Measurements from ENCODE around the gene TLE3.

The TLE3 gene

DNA sequence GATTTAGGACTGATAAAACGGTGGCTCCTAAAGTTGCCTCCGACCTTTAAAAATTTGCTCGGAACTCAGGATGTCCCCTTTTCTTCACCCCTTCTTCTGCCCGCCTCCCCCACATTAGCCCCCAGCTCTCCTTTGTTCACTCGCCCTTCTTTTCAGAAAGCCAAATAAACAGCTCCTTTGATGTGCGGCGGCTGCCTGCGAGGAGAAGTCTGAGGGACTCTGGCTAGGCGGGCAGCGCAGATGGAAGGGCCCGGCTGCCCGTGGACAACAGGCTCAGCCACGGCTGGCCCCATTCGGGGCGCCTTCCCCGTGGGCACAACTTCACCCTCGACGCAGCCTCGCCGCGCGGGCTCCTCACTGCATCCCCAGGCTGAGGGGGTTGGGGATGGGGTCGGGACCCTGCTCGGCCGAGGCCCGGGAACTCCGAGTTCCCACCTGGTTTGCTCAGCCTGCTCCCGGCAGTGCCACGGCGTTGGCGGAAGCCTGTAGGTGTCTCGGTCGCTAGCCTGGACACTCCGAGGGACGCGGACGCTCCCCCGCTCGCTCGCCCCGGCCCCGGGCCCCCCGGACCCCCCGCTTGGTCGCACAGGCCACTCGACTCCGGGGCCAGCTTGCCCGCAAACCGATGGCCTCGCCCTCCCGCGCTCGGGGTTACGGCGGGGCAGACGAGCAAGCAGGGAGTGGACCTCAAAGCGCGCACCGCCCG, 897 bp upstream of the TLE3 start:
- peak; percentile 16 for DNase-seq

DNA sequence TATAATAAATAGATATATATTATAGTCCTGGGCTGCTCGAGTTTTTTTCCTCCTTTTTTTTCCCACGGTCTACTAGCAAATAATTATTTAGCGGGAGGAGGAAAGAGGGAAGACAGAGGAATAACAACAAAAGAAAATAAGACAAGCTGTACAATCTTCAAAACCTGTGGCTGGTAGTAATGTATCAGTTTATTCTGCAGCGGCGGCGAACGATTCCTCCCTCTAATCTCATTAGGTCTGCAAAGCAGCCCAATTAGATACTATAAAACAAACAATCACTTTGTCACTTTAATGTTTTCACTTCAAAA, 390 bp upstream of the TLE3 start:
- DNase-seq, result no peak

GRCh38 chr15:70097063-70097320, 725 bp downstream of the TLE3 start:
- DNase-seq, result no peak

DNA sequence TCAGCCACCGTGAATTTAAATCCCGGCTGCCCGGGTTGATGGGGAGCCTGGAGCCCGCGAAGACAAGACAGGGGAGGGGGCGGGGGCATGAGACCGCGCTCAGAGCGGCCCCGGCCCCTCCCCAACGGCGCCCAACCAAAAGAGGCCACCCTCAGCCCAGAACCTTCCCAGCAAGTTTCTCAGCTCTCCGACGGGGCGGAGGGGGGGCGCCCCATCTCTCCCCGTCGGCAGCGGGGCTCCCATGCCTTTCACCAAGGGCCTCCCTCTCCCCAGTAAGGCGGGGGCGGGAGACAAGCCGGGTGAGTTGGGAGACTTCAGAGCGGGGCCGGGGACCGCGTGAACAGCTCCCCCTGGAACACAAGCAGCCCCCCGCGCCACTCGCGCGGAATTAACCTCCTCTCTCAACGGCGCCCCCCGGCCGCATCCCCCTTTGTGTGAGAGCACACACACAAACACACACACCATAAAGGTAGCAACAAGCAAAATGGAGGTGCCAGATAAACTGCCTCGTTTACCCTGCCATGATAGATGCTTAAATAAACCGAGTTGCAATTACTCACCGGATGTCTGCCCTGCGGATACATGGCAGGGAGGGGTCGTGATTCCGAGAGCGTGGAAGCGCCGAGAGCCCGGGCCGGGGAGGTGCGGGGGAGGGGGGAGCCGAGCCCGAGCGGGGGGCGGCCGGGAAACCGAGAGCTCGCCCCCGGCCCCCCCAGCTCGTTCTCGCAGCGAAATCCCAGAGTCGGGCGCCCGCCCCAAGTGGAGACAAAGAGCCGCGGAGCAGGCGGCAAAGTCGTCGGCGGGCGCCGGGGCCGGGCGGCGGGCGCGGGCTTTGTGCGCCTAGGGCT, 1.3 kb downstream of the TLE3 start:
- DNase-seq, result peak; percentile 68

DNA sequence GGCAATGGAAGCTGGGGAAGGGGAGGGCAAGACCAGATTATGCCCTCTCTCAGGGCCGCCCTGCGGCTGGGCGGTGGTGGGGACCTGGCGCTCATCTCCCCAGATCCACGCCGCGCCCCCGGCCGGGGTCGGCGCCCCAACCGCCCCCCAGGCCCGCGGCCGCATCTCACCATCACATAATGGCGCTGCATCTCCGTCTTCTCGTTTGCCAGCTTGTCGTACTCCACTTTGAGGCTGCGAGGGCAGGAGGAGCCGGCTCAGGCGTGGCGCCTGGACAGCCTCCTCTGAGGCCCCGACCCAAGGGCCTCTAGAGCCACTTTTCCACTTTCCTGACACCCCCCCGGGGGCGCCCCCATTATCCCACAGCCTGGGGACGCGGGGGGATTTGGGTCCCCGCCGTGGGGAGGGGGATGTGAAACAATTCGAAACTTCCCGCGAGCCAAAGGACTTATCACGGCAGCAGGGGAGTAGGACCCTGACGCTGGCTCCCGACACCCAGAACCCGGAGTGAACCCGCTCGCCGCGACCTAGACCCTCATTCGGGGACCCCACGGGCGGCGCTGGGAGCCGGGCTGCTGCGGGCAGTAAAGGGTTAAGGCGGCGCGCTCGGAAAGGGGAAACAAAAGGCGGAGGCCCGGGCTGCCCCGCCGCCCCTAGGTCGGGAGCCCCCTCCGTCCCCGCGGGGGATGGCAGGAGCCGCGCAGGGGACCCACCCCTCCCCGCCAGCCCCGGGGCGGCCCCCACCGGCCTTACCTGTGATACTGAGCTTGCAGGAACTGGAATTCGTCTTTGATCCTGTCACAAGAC, 2.1 kb downstream of the TLE3 start:
- peak; percentile 37 for DNase-seq

DNA sequence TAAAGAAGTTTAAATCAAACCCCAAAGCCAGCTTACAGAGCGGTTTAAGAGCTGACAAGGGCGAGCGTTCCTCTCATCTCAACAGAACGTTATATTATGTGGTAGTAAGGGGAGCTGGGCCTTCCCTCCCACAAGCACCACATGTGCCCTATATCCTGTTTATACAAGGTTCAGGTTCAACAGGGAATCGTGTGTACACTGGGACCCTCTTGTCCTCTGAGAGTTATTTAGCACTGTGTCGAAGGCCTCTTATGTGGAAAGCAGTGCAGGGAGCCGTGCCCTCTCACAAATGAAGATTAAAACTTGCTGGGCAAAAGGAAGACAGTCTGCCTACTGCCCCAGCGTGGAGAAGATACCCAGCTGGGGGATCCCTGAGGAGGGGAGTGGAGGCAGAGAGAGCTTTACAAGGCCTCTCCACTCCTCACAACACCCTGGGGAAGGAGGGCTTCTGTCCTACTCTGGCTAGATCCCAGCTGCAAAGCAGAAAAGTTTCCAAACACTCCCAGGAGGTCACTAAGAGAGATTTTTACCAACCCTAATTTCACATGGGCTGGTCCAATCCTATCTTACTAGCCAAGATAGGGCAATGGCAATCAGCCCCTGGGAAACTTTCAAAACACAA, 2.9 kb downstream of the TLE3 start:
- DNase-seq, result no peak

DNA sequence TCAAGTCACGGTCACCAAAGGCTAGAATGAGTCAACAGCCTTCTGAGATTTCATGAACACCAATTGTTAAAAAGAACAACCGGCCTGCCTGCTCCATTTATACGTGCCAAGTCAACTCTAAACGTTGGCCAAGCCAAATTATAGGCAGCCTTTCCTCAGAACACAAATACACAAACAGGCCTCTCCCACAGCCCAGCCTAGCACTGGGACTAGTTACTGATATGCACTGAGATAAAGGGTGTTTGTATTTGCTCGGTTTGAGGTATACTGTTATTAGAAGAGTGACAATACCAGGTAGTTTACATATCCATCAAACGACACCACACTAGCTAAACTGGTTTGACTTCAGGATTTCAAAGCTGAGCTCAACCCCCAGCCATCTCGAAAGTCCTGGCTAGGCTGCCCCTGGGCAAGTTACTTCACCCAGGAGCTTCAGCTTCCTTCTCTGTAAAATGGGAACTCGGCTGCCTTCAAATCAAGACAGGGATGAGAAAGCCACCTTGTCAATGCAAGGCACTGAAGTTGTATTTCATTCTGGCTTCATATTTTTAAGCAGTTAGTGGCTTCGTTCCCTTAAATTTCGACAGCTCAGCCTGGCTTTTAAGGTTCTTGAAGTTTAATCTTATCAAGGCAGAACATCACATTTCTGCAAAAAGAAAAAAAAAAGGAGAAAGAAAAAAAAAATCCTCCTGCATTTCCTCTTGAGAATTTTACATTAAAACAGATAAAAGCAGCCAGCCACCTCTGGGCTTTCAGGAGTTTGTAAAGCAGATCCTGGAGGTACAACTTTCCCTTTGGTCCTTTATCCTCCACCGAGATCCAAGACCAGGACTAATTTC, 4.0 kb downstream of the TLE3 start:
- no peak for DNase-seq

GRCh38 chr15:70093070-70093469, 4.6 kb downstream of the TLE3 start:
- DNase-seq, result no peak

GRCh38 chr15:70092464-70093027, 5.2 kb downstream of the TLE3 start:
- DNase-seq, result no peak

GRCh38 chr15:70091726-70092463, 5.8 kb downstream of the TLE3 start:
- DNase-seq, result no peak

- DNase-seq, result no peak
These were observed 7.1 kb downstream of the TLE3 start for GRCh38 chr15:70090436-70091296.

GRCh38 chr15:70089692-70089971, 8.1 kb downstream of the TLE3 start:
- no peak for DNase-seq

GRCh38 chr15:70088887-70089691, 8.6 kb downstream of the TLE3 start:
- DNase-seq, result no peak

DNA sequence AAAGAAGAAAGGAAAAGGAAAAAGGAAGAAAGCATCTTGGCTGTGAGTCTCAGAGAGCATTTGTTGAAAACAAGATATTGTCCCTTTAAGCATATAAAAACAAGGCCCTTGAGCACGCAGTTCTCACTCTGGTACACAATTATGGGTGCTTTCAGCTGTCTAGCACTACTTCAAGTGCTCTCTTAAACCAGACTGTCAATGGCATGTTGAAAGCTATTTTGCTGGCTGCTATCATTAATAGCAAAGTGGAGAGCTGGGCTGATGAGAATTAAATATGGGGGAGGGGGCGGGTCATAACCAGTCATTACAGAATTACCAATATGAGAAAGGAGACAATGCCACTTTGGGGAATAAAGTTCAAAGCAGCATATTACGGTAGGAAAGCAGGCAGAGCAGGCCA, 9.3 kb downstream of the TLE3 start:
- DNase-seq, result no peak

DNA sequence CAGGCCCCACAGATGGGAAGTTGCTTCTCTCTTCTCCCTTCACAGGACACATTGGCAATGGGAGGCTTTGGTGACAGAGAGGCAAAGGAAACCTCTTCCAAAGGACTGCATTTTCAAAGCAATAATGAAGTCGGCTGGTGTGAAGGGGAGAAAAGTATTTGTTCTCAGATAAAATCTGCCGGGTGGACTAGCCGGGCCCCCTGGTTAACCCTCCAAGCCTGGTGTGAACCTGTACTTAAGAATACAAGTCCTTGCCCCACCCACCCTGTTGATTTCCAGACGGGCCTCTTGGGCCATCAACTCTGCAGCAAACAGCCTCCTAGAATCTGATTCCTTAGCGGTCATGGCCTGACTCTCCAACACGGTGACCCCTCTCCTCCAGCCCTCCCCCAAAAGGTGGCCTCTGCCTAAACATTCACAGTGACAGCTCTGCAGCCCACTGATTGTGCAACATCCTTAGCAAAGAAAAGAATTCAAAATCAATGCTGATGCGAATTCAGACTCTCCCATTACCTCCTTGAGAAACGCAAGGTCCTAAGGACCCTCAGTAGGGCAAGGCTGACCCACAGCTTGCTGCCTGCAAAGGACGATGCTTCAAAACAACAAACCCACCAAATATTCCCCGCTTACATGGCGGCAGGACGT, 9.9 kb downstream of the TLE3 start:
- no peak for DNase-seq

DNA sequence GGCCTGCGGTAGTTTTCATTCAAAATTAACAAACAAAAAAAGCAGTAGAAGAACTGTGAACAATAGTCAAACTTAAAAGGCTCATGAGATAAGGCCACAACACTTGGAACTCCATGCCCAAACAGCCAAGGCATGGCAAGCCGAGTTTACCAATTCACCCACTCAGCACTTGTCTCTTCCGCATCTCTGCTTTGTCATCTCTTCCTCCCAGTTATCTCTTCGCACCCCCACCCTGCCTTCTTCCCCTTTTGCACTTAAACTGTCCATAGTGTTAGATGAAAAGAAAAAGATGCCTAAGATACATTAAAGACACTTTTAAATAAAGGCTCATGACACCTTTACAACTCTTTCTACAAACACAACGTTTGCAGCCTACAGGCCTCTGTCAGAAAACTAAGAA, 11.1 kb downstream of the TLE3 start:
- DNase-seq, result no peak

GRCh38 chr15:70084461-70084860, 13.3 kb downstream of the TLE3 start:
- no peak for DNase-seq

DNA sequence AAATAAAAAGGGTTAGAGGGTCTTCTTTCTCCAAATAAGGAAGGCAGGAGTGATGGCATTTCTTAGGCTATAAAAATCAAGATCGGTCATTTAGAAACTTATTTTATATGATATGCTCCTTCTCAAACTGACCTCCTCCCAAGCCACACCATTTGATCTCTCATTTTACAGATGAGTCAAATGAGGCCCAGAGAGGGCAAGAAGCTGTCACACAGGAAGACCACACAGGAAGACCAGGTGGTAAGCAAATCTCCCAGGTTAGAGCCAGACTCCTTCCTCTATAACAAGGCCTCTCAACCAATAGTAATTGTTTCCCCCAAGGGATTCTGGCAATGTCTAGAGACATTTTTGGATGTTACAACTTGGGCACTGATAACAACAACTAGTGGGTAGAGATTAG, 13.8 kb downstream of the TLE3 start:
- no peak for DNase-seq

- DNase-seq, result no peak
These were observed 14.3 kb downstream of the TLE3 start for GRCh38 chr15:70083418-70083817.

Measured in stimulated activated naive CD4-positive, alpha-beta T cell treated with Interleukin-2 at 50 U/mL for 16 hours (primary cell).